B cell (primary cell): ENCODE results near the gene MDC1. TPM values are rescaled to one million over a fixed set of nuclear protein-coding genes. Genes with fewer than 3 reads are reported as not detected.
A peak's percentile ranks its signal among the peaks of the same experiment; 100 is the strongest.

ENCODE experiments used
- ATAC-seq: fragments of 200-7000 bp; cut with Tn5 transposase; one replicate; pipeline ENCODE4 v1.10.0; 2021; ENCODE audit warnings: low read depth, mild to moderate bottlenecking, moderate number of reproducible peaks, moderate library complexity
- CTCF ChIA-PET: fragments of 350-600 bp; sonication (Branson Sonifier 250); formaldehyde crosslinking; loops from one replicate; lab custom pipeline; 2021; ENCODE audit warnings: antibody characterized with exemption, inconsistent platforms; lab: Charles Lee
- POLR2A ChIA-PET: fragments of 350-600 bp; sonication (Branson Sonifier 250); formaldehyde crosslinking; loops from one replicate; lab custom pipeline; 2021; ENCODE audit warnings: antibody characterized with exemption; lab: Charles Lee
- DNase-seq: peaks from one replicate; pipeline ENCODE4 v3.0.0; 2013
- H2AFZ ChIP-seq: 2 replicates; pipeline ENCODE4 v1.6.1; 2012; ENCODE audit warnings: mild to moderate bottlenecking, low read depth, low read length; ENCODE audit not compliant: insufficient read depth, poor library complexity, severe bottlenecking
- H3K27ac ChIP-seq, 2 donors: 1 replicate in 1 of 2; 2 replicates in 1 of 2; pipeline ENCODE4 v1.5.1; 2012 to 2013; ENCODE audit warnings: low read length in 2 of 2, mild to moderate bottlenecking in 2 of 2, moderate library complexity in 1 of 2
- H3K27me3 ChIP-seq, 4 experiments: fragments of 200-600 bp in 1 of 4; sonication (generic) in 1 of 4; replicated peaks in 1 of 4; 1 replicate in 2 of 4; 2 replicates in 2 of 4; pipeline versions ENCODE4 v1.6.1 to v1.7.0; 2013 to 2016; ENCODE audit warnings: low read length in 3 of 4, mild to moderate bottlenecking in 2 of 4, mixed read lengths in 1 of 4, moderate library complexity in 1 of 4; ENCODE audit not compliant: insufficient read depth in 4 of 4, control insufficient read depth in 3 of 4; ENCODE audit errors: control extremely low read depth in 1 of 4
- H3K36me3 ChIP-seq, 2 experiments: replicated peaks in 1 of 2; 1 replicate in 1 of 2; 2 replicates in 1 of 2; pipeline versions ENCODE4 v1.6.1 to v1.7.1; 2013; ENCODE audit warnings: low read length in 1 of 2; ENCODE audit not compliant: insufficient read depth in 2 of 2, control insufficient read depth in 1 of 2; ENCODE audit errors: control extremely low read depth in 1 of 2, extremely low read depth in 1 of 2
- H3K4me1 ChIP-seq, 2 donors: fragments of 200-600 bp in 1 of 2; sonication (generic) in 1 of 2; 1 replicate in 1 of 2; 2 replicates in 1 of 2; pipeline versions ENCODE4 v1.5.1 to v1.6.1; 2013 to 2017; ENCODE audit warnings: low read length in 2 of 2; ENCODE audit not compliant: control insufficient read depth in 2 of 2, insufficient read depth in 2 of 2
- H3K4me2 ChIP-seq: replicated peaks from 2 replicates; pipeline ENCODE3; 2012; ENCODE audit warnings: mild to moderate bottlenecking, low read depth, low read length; ENCODE audit not compliant: poor library complexity, severe bottlenecking
- H3K4me3 ChIP-seq, 5 experiments: fragments of 200-600 bp in 1 of 5; sonication (generic) in 1 of 5; 1 replicate in 3 of 5; 2 replicates in 2 of 5; pipeline versions ENCODE4 v1.5.1 to v1.7.0; 2011 to 2016; ENCODE audit warnings: low read length in 4 of 5, mild to moderate bottlenecking in 4 of 5, low read depth in 2 of 5, control low read depth in 1 of 5, moderate library complexity in 1 of 5; ENCODE audit not compliant: insufficient read depth in 1 of 5; ENCODE audit errors: control extremely low read depth in 1 of 5, extremely low read depth in 1 of 5
- H3K79me2 ChIP-seq: fragments of 200-600 bp; sonication (generic); one replicate; pipeline ENCODE4 v1.6.0; 2016; ENCODE audit warnings: low read length; ENCODE audit not compliant: control insufficient read depth, insufficient read depth
- H3K9ac ChIP-seq: fragments of 200-600 bp; sonication (generic); 2 replicates; pipeline ENCODE4 v1.6.1; 2017; ENCODE audit warnings: mild to moderate bottlenecking, low read length, moderate library complexity
- H3K9me3 ChIP-seq, 3 donors: one replicate each; pipeline versions ENCODE4 v1.6.1 to v1.7.1; 2013; ENCODE audit warnings: low read length in 2 of 3; ENCODE audit not compliant: control insufficient read depth in 2 of 3, insufficient read depth in 1 of 3; ENCODE audit errors: control extremely low read depth in 1 of 3
- H4K20me1 ChIP-seq: 2 replicates; pipeline ENCODE4 v1.6.0; 2012; ENCODE audit warnings: mild to moderate bottlenecking, low read length; ENCODE audit not compliant: insufficient read depth, control insufficient read depth, poor library complexity, severe bottlenecking
- H3K27ac Mint-ChIP-seq: one replicate; pipeline ENCODE4 v1.8.0; 2021; ENCODE audit warnings: mixed read lengths
- H3K27me3 Mint-ChIP-seq: one replicate; pipeline ENCODE4 v1.8.0; 2021; ENCODE audit warnings: mixed read lengths
- H3K4me1 Mint-ChIP-seq: one replicate; pipeline ENCODE4 v1.8.0; 2021; ENCODE audit warnings: mixed read lengths
- H3K4me3 Mint-ChIP-seq: one replicate; pipeline ENCODE4 v1.8.0; 2021; ENCODE audit warnings: mixed read lengths
- H3K9me3 Mint-ChIP-seq: one replicate; pipeline ENCODE4 v1.8.0; 2022; ENCODE audit warnings: mixed read lengths; ENCODE audit not compliant: insufficient read depth
- CTCF ChIP-seq: fragments of 200-600 bp; IDR thresholded peaks from one replicate; pipeline ENCODE4 v1.8.0; 2022; ENCODE audit warnings: antibody characterized with exemption, mild to moderate bottlenecking
- EZH2 ChIP-seq: IDR thresholded peaks from 2 replicates; pipeline ENCODE4 v1.6.1; 2012; ENCODE audit warnings: borderline replicate concordance, low read depth, mild to moderate bottlenecking, moderate library complexity, low read length; ENCODE audit not compliant: insufficient read depth, poor library complexity, severe bottlenecking
- WGBS: methylation state at CpG from one replicate; pipeline ENCODE4 v1.1.5; 2013; ENCODE audit warnings: missing lambda C conversion rate; ENCODE audit not compliant: insufficient coverage; 5-methylcytosine and 5-hydroxymethylcytosine counted together
- intact Hi-C: fragments of 100-400 bp; cut with micrococcal nuclease; formaldehyde crosslinking; loops from one replicate; pipeline ENCODE4 v1.10.0; 2022
- polyA plus RNA-seq: library from polyadenylated mRNA; depleted of rRNA; stranded (reverse); fragments of >200 nt; gene quantifications from 2 replicates; pipeline ENCODE4 v1.2.3, GENCODE V29; 2012
- total RNA-seq, 2 donors: library from RNA; stranded (reverse); fragments of 120-200 nt in 1 of 2; gene quantifications; 1 replicate in 1 of 2; 2 replicates in 1 of 2; pipeline versions ENCODE4 v1.2.3 to v1.2.4, GENCODE V29; 2013 to 2022

The MDC1 gene
- total and polyA plus RNA-seq, 2 donors (not counting 1 experiment from before 2014, with no cell fraction given) = 24.9 to 87.4 TPM

GRCh38 chr6:30689022-30689865 is 27.8 kb downstream of the MDC1 start:
- Histone ChIP-seq H3K27ac (peak overlapping the region; percentile 93 to 97), H3K9me3 (no peaks in the 10 kb centered on the region), H2AFZ (no peak overlapping the region), H3K4me3 (peak overlapping the region; percentile 11 to 100 (median 91)), H3K9ac (peak overlapping the region; percentile 98), H4K20me1 (peaks cover 30% of the 10 kb centered on the region), H3K4me1 (peaks cover 36 to 43% of the 10 kb centered on the region in 2 donors), H3K4me2 (peak overlapping the region; percentile 100), H3K79me2 (peaks cover 37% of the 10 kb centered on the region), H3K27me3 (no peaks in the 10 kb centered on the region), H3K36me3 (peaks cover 0 to 3% of the 10 kb centered on the region in 2 experiments)
- no peak for TF ChIP-seq EZH2
- TF ChIP-seq CTCF = no peak
- DNase-seq = peak; percentile 38
- 71% methylated on average over 6 of the region's 11 CpGs for WGBS
- Mint-ChIP-seq H3K27ac (peak overlapping the region; percentile 99), H3K4me1 (peaks cover 60% of the 10 kb centered on the region), H3K27me3 (no peaks in the 10 kb centered on the region), H3K9me3 (no peaks in the 10 kb centered on the region), H3K4me3 (peak overlapping the region; percentile 97)
- POLR2A ChIA-PET = interaction anchor here (0.9 to 3.2 kb wide), 7 partner anchors 9 to 133 kb away, joined by 3 to 45 read pairs (median 6); partner anchors contain the start of genes DHX16, GNL1, MDC1 and TUBB
- CTCF ChIA-PET = interaction anchor here (0.9 to 8.9 kb wide), 8 partner anchors 10 to 74 kb away, joined by 3 to 151 read pairs (median 5); partner anchors contain the start of genes DHX16, MDC1, MRPS18B and TUBB
- intact Hi-C loops = no loop called here
- ATAC-seq = no peak
